Hepatocyte (in vitro differentiated cells): ENCODE results near the gene LEAP2. TPM values are rescaled to one million over a fixed set of nuclear protein-coding genes. Genes with fewer than 3 reads are reported as not detected.

ENCODE experiments used
- DNase-seq: peaks from one replicate; pipeline ENCODE4 v3.0.0-alpha.2; 2016; ENCODE audit warnings: low spot score
- H2AFZ ChIP-seq: fragments of 200-600 bp; sonication (generic); 2 replicates; pipeline ENCODE4 v1.6.0; 2016; ENCODE audit warnings: antibody characterized with exemption, mild to moderate bottlenecking
- H3K27ac ChIP-seq: fragments of 200-600 bp; sonication (generic); 2 replicates; pipeline ENCODE4 v1.5.1; 2016; ENCODE audit warnings: mild to moderate bottlenecking
- H3K27me3 ChIP-seq: fragments of 200-600 bp; sonication (generic); 2 replicates; pipeline ENCODE4 v1.6.1; 2016
- H3K36me3 ChIP-seq: fragments of 200-600 bp; sonication (generic); replicated peaks from 2 replicates; pipeline ENCODE4 v1.5.1; 2016; ENCODE audit warnings: low read depth; ENCODE audit not compliant: insufficient read depth
- H3K4me1 ChIP-seq: fragments of 200-600 bp; sonication (generic); 2 replicates; pipeline ENCODE4 v1.5.1; 2016; ENCODE audit warnings: mild to moderate bottlenecking, moderate library complexity; ENCODE audit not compliant: insufficient read depth
- H3K4me2 ChIP-seq: fragments of 200-600 bp; sonication (generic); 2 replicates; pipeline ENCODE4 v1.6.0; 2016
- H3K4me3 ChIP-seq: fragments of 200-600 bp; sonication (generic); 2 replicates; pipeline ENCODE4 v1.5.1; 2016; ENCODE audit warnings: mild to moderate bottlenecking
- H3K79me2 ChIP-seq: fragments of 200-600 bp; sonication (generic); 2 replicates; pipeline ENCODE4 v1.6.0; 2017; ENCODE audit warnings: mild to moderate bottlenecking
- H3K9me2 ChIP-seq: fragments of 200-600 bp; sonication (generic); replicated peaks from 2 replicates; pipeline ENCODE4 v1.6.0; 2017; ENCODE audit warnings: mild to moderate bottlenecking; ENCODE audit not compliant: insufficient read depth
- H3K9me3 ChIP-seq: fragments of 200-600 bp; sonication (generic); 2 replicates; pipeline ENCODE4 v1.5.1; 2016; ENCODE audit warnings: low read depth, mild to moderate bottlenecking
- H4K20me1 ChIP-seq: fragments of 200-600 bp; sonication (generic); 2 replicates; pipeline ENCODE4 v1.6.0; 2016; ENCODE audit warnings: mild to moderate bottlenecking; ENCODE audit not compliant: insufficient read depth, poor library complexity, severe bottlenecking
- EZH2 ChIP-seq: fragments of 200-600 bp; sonication (generic); IDR thresholded peaks from 2 replicates; pipeline ENCODE4 v1.6.1; 2016; ENCODE audit warnings: antibody characterized with exemption, mild to moderate bottlenecking, borderline replicate concordance
- EZH2phosphoT487 ChIP-seq: fragments of 200-600 bp; sonication (generic); IDR thresholded peaks from one replicate; pipeline ENCODE4 v1.6.1; 2018; ENCODE audit warnings: antibody characterized with exemption, mild to moderate bottlenecking, low read depth, moderate library complexity; ENCODE audit not compliant: unreplicated experiment, severe bottlenecking
- WGBS: methylation state at CpG from one replicate; pipeline ENCODE4 v1.1.6; 2016; ENCODE audit warnings: low lambda C conversion rate; ENCODE audit errors: missing lambda C conversion rate; 5-methylcytosine and 5-hydroxymethylcytosine counted together
- polyA plus RNA-seq: library from polyadenylated mRNA; unstranded; fragments of >200 nt; fragmentation: Nextera tagmentation; extraction: Ambion mirVana; gene quantifications from 2 replicates; pipeline ENCODE4 v1.2.1, GENCODE V29; 2016
- total RNA-seq: library from RNA; depleted of rRNA; stranded (reverse); fragments of >200 nt; gene quantifications from 2 replicates; pipeline ENCODE4 v1.2.3, GENCODE V29; 2014
- TF ChIP-seq, protein P1 (sequence below): fragments of 200-600 bp; sonication (generic); IDR thresholded peaks from 2 replicates; pipeline ENCODE4 v1.5.1; 2016; ENCODE audit warnings: antibody characterized with exemption, mild to moderate bottlenecking; ENCODE audit not compliant: poor library complexity

The LEAP2 gene
- total and polyA plus RNA-seq, 2 experiments from 2014 or later, result 22.6 to 36.3 TPM

DNA sequence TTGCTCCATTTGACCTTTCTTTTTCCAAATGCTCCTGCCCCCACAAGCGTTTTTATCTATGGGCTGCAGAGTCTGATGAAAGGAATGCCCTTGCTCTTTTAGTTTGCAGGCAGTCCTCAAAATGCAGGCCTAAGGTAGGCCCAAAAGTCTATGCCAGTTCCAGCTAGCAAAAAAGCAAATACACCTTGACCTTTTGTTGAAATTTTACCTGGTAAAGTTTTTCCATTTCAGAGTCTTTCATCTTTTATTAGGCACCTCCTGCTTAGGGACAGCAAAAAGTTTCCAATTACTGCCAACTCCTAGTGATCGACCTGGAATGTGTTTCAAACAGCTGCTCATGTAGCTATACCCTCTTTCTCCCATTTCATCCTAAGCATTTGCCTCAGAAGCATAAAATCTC is 2.7 kb upstream of the LEAP2 start:
- Histone ChIP-seq H3K9me2 (no peaks in the 10 kb centered on the region), H3K4me2 (no peak overlapping the region), H3K4me1 (peaks cover 33% of the 10 kb centered on the region), H3K79me2 (peaks cover 21% of the 10 kb centered on the region), H2AFZ (no peak overlapping the region), H4K20me1 (peaks cover 8% of the 10 kb centered on the region), H3K9me3 (no peaks in the 10 kb centered on the region), H3K36me3 (no peaks in the 10 kb centered on the region), H3K27ac (peak overlapping the region; percentile 85), H3K4me3 (no peak overlapping the region), H3K27me3 (no peaks in the 10 kb centered on the region)
- TF ChIP-seq, protein P1, sequence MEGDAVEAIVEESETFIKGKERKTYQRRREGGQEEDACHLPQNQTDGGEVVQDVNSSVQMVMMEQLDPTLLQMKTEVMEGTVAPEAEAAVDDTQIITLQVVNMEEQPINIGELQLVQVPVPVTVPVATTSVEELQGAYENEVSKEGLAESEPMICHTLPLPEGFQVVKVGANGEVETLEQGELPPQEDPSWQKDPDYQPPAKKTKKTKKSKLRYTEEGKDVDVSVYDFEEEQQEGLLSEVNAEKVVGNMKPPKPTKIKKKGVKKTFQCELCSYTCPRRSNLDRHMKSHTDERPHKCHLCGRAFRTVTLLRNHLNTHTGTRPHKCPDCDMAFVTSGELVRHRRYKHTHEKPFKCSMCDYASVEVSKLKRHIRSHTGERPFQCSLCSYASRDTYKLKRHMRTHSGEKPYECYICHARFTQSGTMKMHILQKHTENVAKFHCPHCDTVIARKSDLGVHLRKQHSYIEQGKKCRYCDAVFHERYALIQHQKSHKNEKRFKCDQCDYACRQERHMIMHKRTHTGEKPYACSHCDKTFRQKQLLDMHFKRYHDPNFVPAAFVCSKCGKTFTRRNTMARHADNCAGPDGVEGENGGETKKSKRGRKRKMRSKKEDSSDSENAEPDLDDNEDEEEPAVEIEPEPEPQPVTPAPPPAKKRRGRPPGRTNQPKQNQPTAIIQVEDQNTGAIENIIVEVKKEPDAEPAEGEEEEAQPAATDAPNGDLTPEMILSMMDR, result no peak
- TF ChIP-seq EZH2phosphoT487, result no peak
- no peak for TF ChIP-seq EZH2
- WGBS, result 74% methylated on average over 2 of the region's 2 CpGs
- no peak for DNase-seq

DNA sequence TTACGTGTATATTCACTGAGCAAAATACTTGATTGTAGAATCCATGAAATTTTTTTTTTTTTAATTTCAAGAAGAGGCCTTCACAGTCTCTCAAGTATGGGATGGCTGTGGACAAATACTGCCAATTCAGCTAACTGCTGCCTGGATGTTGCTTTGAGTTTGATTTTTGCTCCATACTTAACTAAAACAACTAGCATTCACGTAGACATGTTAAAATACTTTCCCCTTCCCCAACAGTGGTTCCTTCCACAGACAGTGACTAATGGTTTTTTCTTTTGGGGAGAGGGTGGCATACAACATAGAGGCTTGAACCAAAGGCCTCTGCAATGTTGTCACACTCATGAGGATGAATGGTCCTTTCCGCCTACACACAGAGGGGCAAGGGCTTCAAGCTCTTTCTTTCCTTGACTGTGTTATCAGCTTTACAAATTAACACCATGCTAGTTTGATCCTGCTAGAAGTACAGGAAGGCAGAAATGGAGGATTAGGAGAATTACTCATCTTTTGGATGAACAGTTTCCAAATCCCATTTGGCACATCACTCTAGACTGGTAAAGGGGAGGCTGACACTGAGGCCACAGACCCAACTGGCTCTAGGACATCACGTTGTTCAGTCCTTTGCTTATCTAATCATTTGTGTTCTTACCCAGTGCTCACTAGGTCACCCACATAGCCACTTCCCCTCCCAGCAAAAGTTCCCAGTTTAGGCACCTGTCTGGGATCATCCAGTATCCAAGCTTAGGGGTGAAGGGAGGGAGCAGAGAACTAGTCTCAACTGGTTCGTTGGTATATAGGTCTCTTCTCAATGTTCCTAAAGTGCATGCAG is 1.8 kb upstream of the LEAP2 start:
- DNase-seq, result no peak
- Histone ChIP-seq H3K9me3 (no peaks in the 10 kb centered on the region), H3K9me2 (no peaks in the 10 kb centered on the region), H3K4me1 (peaks cover 32% of the 10 kb centered on the region), H3K4me2 (no peak overlapping the region), H3K27ac (peak overlapping the region; percentile 85), H4K20me1 (peaks cover 8% of the 10 kb centered on the region), H2AFZ (no peak overlapping the region), H3K4me3 (no peak overlapping the region), H3K36me3 (no peaks in the 10 kb centered on the region), H3K27me3 (no peaks in the 10 kb centered on the region), H3K79me2 (peaks cover 21% of the 10 kb centered on the region)
- 86% methylated on average over 5 of the region's 5 CpGs for WGBS
- TF ChIP-seq EZH2phosphoT487 (no peak), EZH2 (no peak)
- TF ChIP-seq, protein P1, result no peak

DNA sequence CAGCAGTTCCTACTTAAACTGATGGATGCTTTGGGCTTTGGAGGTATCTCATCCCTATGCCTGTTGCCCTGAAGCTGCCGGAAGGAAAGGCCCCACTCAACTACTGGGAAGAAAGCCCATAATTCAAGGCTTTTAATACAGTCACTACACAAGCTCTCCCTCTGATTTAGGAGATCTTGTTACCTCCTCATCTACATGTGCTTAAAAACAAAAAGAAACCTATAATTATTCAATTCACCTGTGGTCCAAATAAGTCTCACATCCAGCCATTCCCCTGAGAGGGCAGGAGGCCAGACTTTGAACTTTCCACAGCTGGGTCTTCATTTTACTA is 715 bp upstream of the LEAP2 start:
- no peaks in the 10 kb centered on the region for H3K9me2 ChIP-seq
- H3K36me3 ChIP-seq, result no peaks in the 10 kb centered on the region
- TF ChIP-seq EZH2 (no peak), EZH2phosphoT487 (no peak)
- TF ChIP-seq, protein P1, result no peak
- no peaks in the 10 kb centered on the region for H3K27me3 ChIP-seq
- WGBS, result 94% methylated on average over 1 of the region's 1 CpG
- DNase-seq, result no peak
- H3K9me3 ChIP-seq, result no peaks in the 10 kb centered on the region
- peaks cover under 1% of the 10 kb centered on the region for H4K20me1 ChIP-seq
- H3K4me2 ChIP-seq, result peak overlapping the region; percentile 38
- H3K4me1 ChIP-seq, result peaks cover 26% of the 10 kb centered on the region
- no peak overlapping the region for H2AFZ ChIP-seq
- peaks cover 11% of the 10 kb centered on the region for H3K79me2 ChIP-seq
- H3K27ac ChIP-seq, result peak overlapping the region; percentile 85
- H3K4me3 ChIP-seq, result no peak overlapping the region

DNA sequence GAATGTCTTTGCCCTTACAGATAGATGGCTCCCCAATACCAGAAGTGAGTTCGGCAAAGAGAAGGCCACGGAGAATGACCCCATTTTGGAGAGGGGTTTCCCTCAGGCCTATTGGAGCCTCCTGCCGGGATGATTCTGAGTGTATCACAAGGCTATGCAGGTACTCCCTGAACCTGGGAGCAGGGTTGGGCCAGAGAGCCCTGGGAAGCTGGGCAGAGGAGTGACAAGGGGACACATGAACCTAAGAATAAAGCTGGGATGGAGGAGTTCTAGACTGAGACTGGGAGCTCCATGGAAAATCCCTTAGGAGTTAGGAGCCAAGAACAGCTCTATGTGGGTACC is 433 bp downstream of the LEAP2 start:
- peak overlapping the region; percentile 86 for H3K27ac ChIP-seq

More for the DNA sequence above, 433 bp downstream of the LEAP2 start:
- Histone ChIP-seq H3K9me3 (no peaks in the 10 kb centered on the region), H3K4me2 (peak overlapping the region; percentile 31), H3K79me2 (no peaks in the 10 kb centered on the region), H3K4me3 (no peak overlapping the region), H3K9me2 (no peaks in the 10 kb centered on the region), H2AFZ (no peak overlapping the region), H3K36me3 (no peaks in the 10 kb centered on the region), H3K4me1 (peaks cover 22% of the 10 kb centered on the region), H3K27me3 (no peaks in the 10 kb centered on the region), H4K20me1 (no peaks in the 10 kb centered on the region)
- no peak for DNase-seq
- WGBS, result 99% methylated on average over 3 of the region's 3 CpGs
- TF ChIP-seq, protein P1, result no peak
- TF ChIP-seq EZH2, result no peak
- no peak for TF ChIP-seq EZH2phosphoT487
